ENCODE measurements around the gene DRICH1.
"Not testable (repeated sequence)": the region's sequence is repeated elsewhere in the genome, so short reads cannot be mapped to it uniquely, and the experiment has no call there.

DRICH1 gene

DNA sequence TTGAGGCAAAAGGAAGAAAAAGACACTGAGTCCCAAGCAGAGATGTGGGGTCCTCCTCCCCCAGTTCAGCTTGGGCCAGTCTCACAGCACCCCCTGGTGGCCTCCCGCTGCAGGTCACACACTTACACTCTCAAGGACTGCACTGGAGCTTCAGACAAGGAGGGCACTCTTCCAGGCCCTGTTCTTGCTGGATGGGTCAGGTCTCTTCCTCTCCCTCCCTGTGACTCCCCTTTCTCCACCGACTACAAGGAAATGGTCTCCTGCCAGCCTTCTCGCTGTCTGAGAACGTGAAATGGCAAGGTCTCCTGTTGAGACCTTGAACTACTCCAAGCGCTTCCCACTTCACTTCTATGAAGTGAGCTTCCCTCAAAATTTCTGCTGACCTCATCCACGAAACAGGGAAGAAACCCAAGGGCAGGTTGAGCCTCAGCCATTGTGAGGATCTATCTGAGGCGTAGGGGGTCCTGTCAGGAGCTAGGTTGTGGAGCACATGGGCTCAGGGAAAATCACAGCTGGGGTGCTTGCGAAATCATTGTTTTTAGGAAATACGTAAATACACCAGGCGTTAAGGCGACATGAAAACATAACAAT lies 40.8 kb downstream of the DRICH1 start:
- H3K36me3 Mint-ChIP-seq (ENCODE audit: low read depth) = no peaks in the 10 kb centered on the region
- H3K4me3 Mint-ChIP-seq = no peak overlapping the region
- no peaks in the 10 kb centered on the region for H3K27me3 Mint-ChIP-seq (ENCODE audit: low read depth)

DNA sequence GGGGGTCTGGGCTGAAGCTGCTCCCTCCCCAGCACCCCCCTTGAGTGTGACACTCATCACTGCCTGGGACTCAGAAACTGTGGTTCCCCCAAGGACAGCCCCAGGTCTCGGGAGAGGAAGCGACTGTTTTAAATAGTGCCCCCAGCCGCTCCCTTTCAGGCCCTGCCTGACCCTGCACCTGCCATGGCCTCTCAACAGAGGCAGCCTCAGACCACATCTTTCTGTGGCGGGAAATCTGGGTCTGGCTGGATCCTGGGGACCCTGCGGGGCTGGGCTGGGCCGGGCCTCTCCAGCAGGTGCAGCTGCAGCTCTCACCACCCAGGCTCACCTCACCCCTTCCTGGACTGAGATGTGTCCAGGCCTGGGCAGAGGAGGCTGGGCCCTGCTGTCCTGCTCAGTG lies 48.3 kb downstream of the DRICH1 start:
- no peak overlapping the region for H3K27ac Mint-ChIP-seq
- no peak overlapping the region for H3K4me3 Mint-ChIP-seq
- no peaks in the 10 kb centered on the region for H3K36me3 Mint-ChIP-seq (ENCODE audit: low read depth)
- peaks cover 5% of the 10 kb centered on the region for H3K4me1 Mint-ChIP-seq (ENCODE audit: low read depth)
- no peaks in the 10 kb centered on the region for H3K9me3 Mint-ChIP-seq
- peaks cover 11% of the 10 kb centered on the region for H3K27me3 Mint-ChIP-seq (ENCODE audit: low read depth)

More for the DNA sequence above, 40.8 kb downstream of the DRICH1 start:
- Mint-ChIP-seq H3K4me1 (ENCODE audit: low read depth) (no peaks in the 10 kb centered on the region), H3K9me3 (no peaks in the 10 kb centered on the region), H3K27ac (no peak overlapping the region)

- H3K9me3 Mint-ChIP-seq = no peaks in the 10 kb centered on the region
- H3K27me3 Mint-ChIP-seq (ENCODE audit: low read depth) = peaks cover 13% of the 10 kb centered on the region
- peaks cover 5% of the 10 kb centered on the region for H3K4me1 Mint-ChIP-seq (ENCODE audit: low read depth)
- no peak overlapping the region for H3K27ac Mint-ChIP-seq
- no peak overlapping the region for H3K4me3 Mint-ChIP-seq
- no peaks in the 10 kb centered on the region for H3K36me3 Mint-ChIP-seq (ENCODE audit: low read depth)
Observed at GRCh38 chr22:23583153-23583552, 49.0 kb downstream of the DRICH1 start.

- H3K9me3 Mint-ChIP-seq = no peaks in the 10 kb centered on the region
Observed at GRCh38 chr22:23581260-23581650, 50.9 kb downstream of the DRICH1 start.

DNA sequence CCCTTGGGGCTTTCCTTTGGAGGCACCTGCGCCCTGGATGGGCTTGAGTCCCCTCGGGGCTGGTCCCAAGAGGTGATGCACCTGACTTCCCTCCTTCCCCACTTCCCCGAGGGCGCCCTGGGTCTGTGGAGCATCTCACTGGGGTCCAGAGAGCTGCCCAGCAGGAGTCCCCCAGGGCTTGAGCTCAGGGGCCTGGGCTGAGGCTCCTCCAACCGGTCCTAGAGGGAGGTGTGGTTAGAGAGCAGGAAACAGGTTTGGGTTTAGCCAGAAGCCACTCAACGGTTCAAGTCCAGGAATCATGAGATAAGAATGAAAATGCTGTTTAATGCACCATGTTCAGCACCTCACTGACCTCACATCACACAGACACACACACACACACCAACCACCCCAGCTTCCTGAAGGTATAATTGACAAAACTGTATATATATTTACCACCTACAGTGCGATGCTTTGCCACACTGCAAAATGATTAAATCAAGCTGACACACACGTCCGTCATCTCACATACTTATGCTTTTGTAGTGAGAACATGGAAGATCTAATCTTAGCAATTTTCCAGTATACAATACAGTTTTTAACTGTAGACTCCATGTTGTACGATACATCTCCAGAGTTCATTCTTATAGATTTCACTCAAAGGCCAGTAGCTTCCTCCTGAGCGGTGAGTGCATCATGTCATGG lies 51.4 kb downstream of the DRICH1 start:
- no peak overlapping the region for H3K4me3 Mint-ChIP-seq
- no peak overlapping the region for H3K27ac Mint-ChIP-seq
- H3K4me1 Mint-ChIP-seq (ENCODE audit: low read depth) = peaks cover 5% of the 10 kb centered on the region
- no peaks in the 10 kb centered on the region for H3K9me3 Mint-ChIP-seq
- H3K27me3 Mint-ChIP-seq (ENCODE audit: low read depth) = peaks cover 32% of the 10 kb centered on the region
- no peaks in the 10 kb centered on the region for H3K36me3 Mint-ChIP-seq (ENCODE audit: low read depth)

More at GRCh38 chr22:23581260-23581650, 50.9 kb downstream of the DRICH1 start:
- Mint-ChIP-seq H3K27ac (no peak overlapping the region), H3K4me3 (no peak overlapping the region), H3K27me3 (ENCODE audit: low read depth) (peaks cover 27% of the 10 kb centered on the region), H3K4me1 (ENCODE audit: low read depth) (peaks cover 5% of the 10 kb centered on the region), H3K36me3 (ENCODE audit: low read depth) (no peaks in the 10 kb centered on the region)

- Mint-ChIP-seq H3K9me3 (no peaks in the 10 kb centered on the region), H3K4me3 (no peak within 1 kb of the TSS), H3K4me1 (ENCODE audit: low read depth) (peaks cover 5% of the 10 kb centered on the region), H3K27me3 (ENCODE audit: low read depth) (peaks cover 29% of the 10 kb centered on the region), H3K36me3 (ENCODE audit: low read depth) (no peaks in the 10 kb centered on the region), H3K27ac (no peak within 1 kb of the TSS)
Observed at GRCh38 chr22:23579870-23580575, 52.1 kb downstream of the DRICH1 start, which contains the start of gene IGLL1. Gene IGLL1, minus strand, starts transcription at chr22:23580290. Its CDS starts 100 bp downstream, at chr22:23580190.

DNA sequence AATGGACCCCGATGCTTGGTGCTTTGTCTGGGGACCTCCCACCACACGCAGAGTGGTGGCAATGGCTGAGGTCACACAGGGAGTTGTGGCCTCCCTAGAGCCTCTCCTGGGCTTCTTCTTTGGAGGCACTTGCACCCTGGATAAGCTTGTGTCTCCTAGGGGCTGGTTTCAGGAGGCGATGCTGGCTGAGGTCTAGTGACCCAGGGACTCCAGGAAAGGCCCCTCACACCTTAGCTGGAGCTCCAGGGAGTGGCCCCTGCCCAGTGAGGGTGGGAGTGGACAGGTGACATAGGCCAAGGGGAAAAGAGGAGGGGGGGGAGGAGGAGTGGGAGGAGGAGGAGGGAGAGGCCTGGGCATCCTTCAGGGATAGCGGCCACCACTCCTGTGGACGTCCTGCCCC lies 52.8 kb downstream of the DRICH1 start:
- Mint-ChIP-seq H3K4me1 (ENCODE audit: low read depth) (peaks cover 5% of the 10 kb centered on the region), H3K27me3 (ENCODE audit: low read depth) (peaks cover 26% of the 10 kb centered on the region), H3K9me3 (no peaks in the 10 kb centered on the region), H3K27ac (no peak overlapping the region), H3K36me3 (ENCODE audit: low read depth) (no peaks in the 10 kb centered on the region), H3K4me3 (no peak overlapping the region)

GRCh38 chr22:23578306-23578705 lies 53.8 kb downstream of the DRICH1 start:
- Mint-ChIP-seq H3K9me3 (no peaks in the 10 kb centered on the region), H3K27me3 (ENCODE audit: low read depth) (peaks cover 24% of the 10 kb centered on the region), H3K4me3 (no peak overlapping the region)

GRCh38 chr22:23576681-23577080 lies 55.4 kb downstream of the DRICH1 start:
- Mint-ChIP-seq H3K4me3 (no peak overlapping the region), H3K27ac (no peak overlapping the region), H3K36me3 (ENCODE audit: low read depth) (no peaks in the 10 kb centered on the region), H3K9me3 (no peaks in the 10 kb centered on the region), H3K27me3 (ENCODE audit: low read depth) (peaks cover 24% of the 10 kb centered on the region), H3K4me1 (ENCODE audit: low read depth) (peaks cover 5% of the 10 kb centered on the region)

More at GRCh38 chr22:23578306-23578705, 53.8 kb downstream of the DRICH1 start:
- Mint-ChIP-seq H3K4me1 (ENCODE audit: low read depth) (peaks cover 5% of the 10 kb centered on the region), H3K27ac (no peak overlapping the region), H3K36me3 (ENCODE audit: low read depth) (no peaks in the 10 kb centered on the region)

GRCh38 chr22:23575601-23576000 lies 56.5 kb downstream of the DRICH1 start:
- Mint-ChIP-seq H3K4me3 (no peak overlapping the region), H3K27me3 (ENCODE audit: low read depth) (peaks cover 21% of the 10 kb centered on the region), H3K27ac (no peak overlapping the region), H3K36me3 (ENCODE audit: low read depth) (no peaks in the 10 kb centered on the region), H3K9me3 (no peaks in the 10 kb centered on the region), H3K4me1 (ENCODE audit: low read depth) (no peaks in the 10 kb centered on the region)

- Mint-ChIP-seq H3K4me1 (ENCODE audit: low read depth) (no peaks in the 10 kb centered on the region), H3K4me3 (no peak overlapping the region), H3K36me3 (ENCODE audit: low read depth) (no peaks in the 10 kb centered on the region), H3K9me3 (no peaks in the 10 kb centered on the region), H3K27ac (no peak overlapping the region), H3K27me3 (ENCODE audit: low read depth) (peaks cover 21% of the 10 kb centered on the region)
Observed at GRCh38 chr22:23574877-23575276, 57.2 kb downstream of the DRICH1 start.

DNA sequence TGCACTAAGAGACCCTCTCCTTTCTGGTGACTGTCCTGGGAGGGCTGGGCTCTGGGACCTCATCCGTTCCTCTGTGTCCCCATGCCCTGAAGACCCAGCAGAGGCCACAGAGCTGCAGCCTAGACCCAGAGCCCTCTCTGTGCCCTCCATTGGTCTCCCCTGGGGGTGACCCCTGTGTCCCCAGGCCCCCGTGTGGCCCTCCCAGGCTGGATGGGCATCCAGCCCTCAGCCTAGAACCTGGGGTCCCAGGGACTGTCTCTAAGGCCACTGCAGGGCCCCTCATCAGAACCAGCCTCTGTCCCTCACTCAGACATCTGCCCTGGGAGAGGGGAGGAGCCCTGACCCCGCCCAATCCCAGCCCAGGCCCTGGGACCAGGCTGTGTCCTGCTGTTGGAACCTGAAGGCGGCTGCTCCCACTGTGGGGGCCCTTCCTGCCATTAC lies 57.7 kb downstream of the DRICH1 start:
- H3K27ac Mint-ChIP-seq = no peak overlapping the region
- no peaks in the 10 kb centered on the region for H3K4me1 Mint-ChIP-seq (ENCODE audit: low read depth)
- no peaks in the 10 kb centered on the region for H3K36me3 Mint-ChIP-seq (ENCODE audit: low read depth)
- H3K9me3 Mint-ChIP-seq = no peaks in the 10 kb centered on the region
- no peak overlapping the region for H3K4me3 Mint-ChIP-seq
- peaks cover 21% of the 10 kb centered on the region for H3K27me3 Mint-ChIP-seq (ENCODE audit: low read depth)

DNA sequence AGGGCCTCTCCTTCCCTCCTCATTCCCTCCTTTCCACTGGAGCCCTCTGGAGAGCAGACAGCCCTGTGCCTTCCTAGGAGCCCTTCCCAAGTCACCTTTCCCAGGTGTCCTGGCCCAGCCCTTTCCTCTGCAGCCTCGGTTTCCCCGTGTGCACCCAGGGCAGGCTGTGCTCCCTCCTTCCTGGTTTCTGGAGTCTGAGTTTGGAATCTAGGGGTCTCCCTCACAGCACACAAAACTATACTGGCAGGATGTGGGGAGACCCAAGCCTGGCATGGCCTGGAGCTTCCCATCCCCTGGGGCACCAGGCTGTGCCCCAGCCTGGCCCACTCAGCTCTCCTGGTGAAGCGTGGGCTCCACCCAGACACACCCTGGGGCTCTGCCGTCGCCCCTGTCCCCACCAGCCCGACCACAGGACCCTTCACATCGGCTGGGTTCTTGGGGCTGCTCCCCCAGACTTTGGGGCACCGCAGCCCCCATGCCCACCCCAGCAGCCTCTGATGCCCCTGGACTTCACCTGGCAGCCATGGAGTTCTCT lies 58.4 kb downstream of the DRICH1 start:
- not testable (repeated sequence) for H3K36me3 Mint-ChIP-seq (ENCODE audit: low read depth); H3K9me3 Mint-ChIP-seq; H3K27ac Mint-ChIP-seq; H3K4me3 Mint-ChIP-seq; H3K4me1 Mint-ChIP-seq (ENCODE audit: low read depth)
- H3K27me3 Mint-ChIP-seq (ENCODE audit: low read depth) = peaks cover 22% of the 10 kb centered on the region

DNA sequence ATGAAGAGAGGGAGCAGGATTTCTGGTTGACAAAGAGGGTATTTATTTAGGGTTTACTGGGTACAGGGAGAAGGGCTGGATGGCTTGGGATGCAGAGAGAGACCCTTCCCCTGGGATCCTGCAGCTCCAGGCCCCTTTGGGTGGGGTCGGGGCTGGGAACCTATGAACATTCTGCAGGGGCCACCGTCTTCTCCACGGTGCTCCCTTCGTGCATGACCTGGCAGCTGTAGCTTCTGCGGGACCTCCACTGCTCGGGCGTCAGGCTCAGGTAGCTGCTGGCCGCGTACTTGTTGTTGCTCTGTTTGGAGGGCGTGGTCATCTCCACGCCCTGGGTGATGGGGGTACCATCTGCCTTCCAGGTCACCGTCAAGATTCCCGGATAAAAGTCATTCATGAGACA lies 59.0 kb downstream of the DRICH1 start:
- not testable (repeated sequence) for H3K9me3 Mint-ChIP-seq; H3K4me3 Mint-ChIP-seq; H3K27ac Mint-ChIP-seq; H3K4me1 Mint-ChIP-seq (ENCODE audit: low read depth); H3K36me3 Mint-ChIP-seq (ENCODE audit: low read depth)
- peaks cover 22% of the 10 kb centered on the region for H3K27me3 Mint-ChIP-seq (ENCODE audit: low read depth)

DNA sequence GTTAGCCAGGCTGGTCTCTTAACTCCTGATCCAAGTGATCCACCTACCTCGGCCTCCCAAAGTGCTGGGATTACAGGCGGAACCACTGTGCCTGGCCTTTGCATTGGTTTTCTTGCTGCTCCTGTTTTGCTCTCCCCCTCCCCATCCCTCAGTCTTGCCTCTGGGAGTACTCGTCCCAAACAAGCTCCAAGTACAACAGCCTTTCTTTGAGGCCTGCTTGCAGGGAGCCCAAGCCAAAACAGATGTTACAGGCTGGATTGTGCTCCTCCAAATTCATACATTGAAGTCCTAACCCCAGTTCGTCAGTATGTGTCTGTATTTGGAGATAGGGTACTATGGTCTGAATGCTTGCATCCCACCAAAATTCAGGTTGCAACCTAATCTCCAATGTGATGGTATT lies 60.6 kb downstream of the DRICH1 start:
- Mint-ChIP-seq H3K4me3 (no peak overlapping the region), H3K27ac (no peak overlapping the region), H3K27me3 (ENCODE audit: low read depth) (peaks cover 21% of the 10 kb centered on the region), H3K9me3 (no peaks in the 10 kb centered on the region), H3K4me1 (ENCODE audit: low read depth) (no peaks in the 10 kb centered on the region), H3K36me3 (ENCODE audit: low read depth) (no peaks in the 10 kb centered on the region)

Data from T-helper 1 cell treated with Interleukin-12 subunit alpha and Interleukin-12 subunit beta and Interleukin-4 antibody, amounts not matched to agents 30 μg/mL and 1 μg/mL, for 36 hours (primary cell).